Measurements from ENCODE around the gene PYGM.

PYGM gene

DNA sequence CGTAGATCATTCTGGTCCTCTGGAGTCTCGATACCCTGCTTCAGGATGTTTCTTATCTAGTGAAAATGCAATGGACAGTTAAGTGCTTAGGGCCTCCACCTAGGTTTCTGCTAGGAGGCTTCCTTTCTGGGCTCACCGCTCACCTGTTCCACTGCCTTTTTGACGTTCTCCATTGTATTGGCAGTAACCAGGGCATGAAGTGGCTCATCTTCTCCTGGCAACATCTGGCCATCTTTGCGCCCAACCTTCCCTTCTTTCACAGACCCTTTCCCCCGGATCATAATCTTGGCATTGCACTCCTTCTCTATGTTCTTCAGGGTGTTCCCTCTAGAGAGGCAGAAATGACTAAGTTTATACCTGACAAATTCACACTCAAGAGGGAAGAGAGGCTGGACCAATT is 9.5 kb upstream of the PYGM start:
- H3K36me3 ChIP-seq = peaks cover 99% of the 10 kb centered on the region
- no peak overlapping the region for H3K4me3 ChIP-seq
- H3K4me1 ChIP-seq = peaks cover 98% of the 10 kb centered on the region
- no peak for TF ChIP-seq Cebpa-rat (IDR thresholded peaks at IDR 0.05)
- no peaks in the 10 kb centered on the region for H3K9me3 ChIP-seq
- no peaks in the 10 kb centered on the region for H3K27me3 ChIP-seq
- H3K9ac ChIP-seq = peak overlapping the region; percentile 39; the same call in 1 of the 2 replicates
- peak overlapping the region; percentile 40; the same call in 1 of the 2 replicates for H3K4me2 ChIP-seq
- H3K27ac ChIP-seq = 0 out of 2 replicates have a peak overlapping the region, but pooled peaks have one; percentile 23
- peaks cover 100% of the 10 kb centered on the region for H4K20me1 ChIP-seq

DNA sequence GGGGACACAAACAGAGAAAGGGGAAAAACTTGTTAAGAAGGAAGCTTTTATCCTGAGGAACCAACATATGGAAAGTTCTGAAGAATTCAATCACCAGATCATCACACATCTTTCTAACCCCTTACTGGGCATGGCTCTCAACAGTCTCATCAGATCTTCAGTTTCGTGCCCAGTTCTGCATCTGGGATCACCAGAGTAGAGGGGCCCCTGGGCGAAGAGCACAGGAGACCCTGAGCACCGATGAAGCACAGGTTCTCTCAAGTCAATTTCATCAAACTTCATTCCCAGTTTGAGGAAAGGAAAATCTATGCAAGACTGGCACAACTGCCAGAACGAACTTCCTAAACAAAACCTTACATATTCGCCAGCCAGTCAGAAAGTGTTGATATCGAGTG is 8.5 kb upstream of the PYGM start:
- Histone ChIP-seq H3K4me1 (peaks cover 98% of the 10 kb centered on the region), H3K27ac (no peak overlapping the region), H4K20me1 (peaks cover 100% of the 10 kb centered on the region), H3K9ac (0 out of 2 replicates have a peak overlapping the region, but pooled peaks have one; percentile 4), H3K9me3 (no peaks in the 10 kb centered on the region), H3K36me3 (peaks cover 99% of the 10 kb centered on the region), H3K27me3 (no peaks in the 10 kb centered on the region), H3K4me2 (peak overlapping the region; percentile 40), H3K4me3 (no peak overlapping the region)
- TF ChIP-seq Cebpa-rat (IDR thresholded peaks at IDR 0.05) = no peak

- peak overlapping the region; percentile 40 for H3K4me2 ChIP-seq
- H3K9ac ChIP-seq = peak overlapping the region; percentile 40; the same call in 1 of the 2 replicates
- H3K4me1 ChIP-seq = peaks cover 98% of the 10 kb centered on the region
- no peak overlapping the region for H3K4me3 ChIP-seq
- peaks cover 99% of the 10 kb centered on the region for H3K36me3 ChIP-seq
- no peaks in the 10 kb centered on the region for H3K9me3 ChIP-seq
- H3K27me3 ChIP-seq = no peaks in the 10 kb centered on the region
- peak overlapping the region; percentile 59; the same call in 1 of the 2 replicates for H3K27ac ChIP-seq
- peaks cover 100% of the 10 kb centered on the region for H4K20me1 ChIP-seq
- TF ChIP-seq Cebpa-rat (IDR thresholded peaks at IDR 0.05) = no peak
Measured at GRCh38 chr11:64767344-64768299, 7.8 kb upstream of the PYGM start.

- Histone ChIP-seq H3K4me1 (peaks cover 98% of the 10 kb centered on the region), H3K4me2 (peak overlapping the region; percentile 40), H3K36me3 (peaks cover 99% of the 10 kb centered on the region), H4K20me1 (peaks cover 100% of the 10 kb centered on the region), H3K27me3 (no peaks in the 10 kb centered on the region), H3K9ac (peak overlapping the region; percentile 40; the same call in 1 of the 2 replicates), H3K9me3 (no peaks in the 10 kb centered on the region), H3K4me3 (no peak overlapping the region), H3K27ac (peak overlapping the region; percentile 59; the same call in 1 of the 2 replicates)
- no peak for TF ChIP-seq Cebpa-rat (IDR thresholded peaks at IDR 0.05)
Measured at GRCh38 chr11:64766881-64767280, 7.1 kb upstream of the PYGM start.

- Histone ChIP-seq H3K9ac (no peak overlapping the region), H4K20me1 (peaks cover 100% of the 10 kb centered on the region), H3K36me3 (peaks cover 92% of the 10 kb centered on the region), H3K27ac (no peak overlapping the region), H3K4me3 (no peak overlapping the region), H3K4me2 (peak overlapping the region; percentile 79), H3K4me1 (peaks cover 98% of the 10 kb centered on the region), H3K27me3 (no peaks in the 10 kb centered on the region), H3K9me3 (no peaks in the 10 kb centered on the region)
- no peak for TF ChIP-seq Cebpa-rat (IDR thresholded peaks at IDR 0.05)
Measured at GRCh38 chr11:64765851-64766665, 6.3 kb upstream of the PYGM start.

DNA sequence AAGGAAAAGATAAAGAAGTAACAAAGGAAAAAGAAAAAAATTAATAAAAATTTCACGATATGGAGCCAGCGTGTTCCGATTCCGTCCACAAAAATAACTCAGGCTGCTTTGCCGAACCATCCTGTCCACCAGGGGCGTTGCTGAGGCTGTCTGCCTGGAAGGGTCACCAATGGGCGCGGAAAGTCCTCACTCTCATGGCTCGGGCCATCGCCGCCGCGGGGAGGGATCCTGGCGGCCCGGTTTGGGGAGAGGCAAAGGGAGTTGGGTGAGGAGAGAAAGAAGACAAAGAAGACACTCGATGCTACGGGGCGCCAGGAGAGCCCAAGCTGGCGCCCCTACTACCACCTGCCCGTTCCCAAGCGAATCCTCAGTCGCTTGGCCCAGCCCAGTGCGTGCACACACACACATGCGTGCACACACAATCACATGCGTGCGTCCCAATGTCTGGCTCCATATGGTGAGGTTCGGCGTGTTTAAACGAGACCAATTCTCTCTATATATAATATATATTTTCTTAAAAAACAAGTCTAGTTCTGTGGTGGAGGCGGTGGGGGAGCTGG is 5.6 kb upstream of the PYGM start:
- Histone ChIP-seq H3K36me3 (peaks cover 85% of the 10 kb centered on the region), H3K4me1 (peaks cover 98% of the 10 kb centered on the region), H4K20me1 (peaks cover 100% of the 10 kb centered on the region), H3K4me3 (no peak overlapping the region; the same call in 1 of the 2 replicates), H3K9ac (peak overlapping the region; percentile 74), H3K27ac (peak overlapping the region; percentile 78; the same call in 1 of the 2 replicates), H3K27me3 (no peaks in the 10 kb centered on the region), H3K4me2 (peak overlapping the region; percentile 79), H3K9me3 (no peaks in the 10 kb centered on the region)
- TF ChIP-seq Cebpa-rat (IDR thresholded peaks at IDR 0.05) = no peak

GRCh38 chr11:64764753-64765152 is 5.0 kb upstream of the PYGM start:
- Histone ChIP-seq H3K27ac (peak overlapping the region; percentile 78), H4K20me1 (peaks cover 99% of the 10 kb centered on the region), H3K27me3 (no peaks in the 10 kb centered on the region), H3K9ac (peak overlapping the region; percentile 74), H3K4me2 (peak overlapping the region; percentile 79), H3K9me3 (no peaks in the 10 kb centered on the region), H3K4me3 (no peak overlapping the region; the same call in 1 of the 2 replicates), H3K36me3 (peaks cover 79% of the 10 kb centered on the region), H3K4me1 (peaks cover 98% of the 10 kb centered on the region)
- no peak for TF ChIP-seq Cebpa-rat (IDR thresholded peaks at IDR 0.05)

GRCh38 chr11:64764040-64764611 is 4.4 kb upstream of the PYGM start:
- Histone ChIP-seq H3K4me2 (peak overlapping the region; percentile 79), H3K9me3 (no peaks in the 10 kb centered on the region), H3K27me3 (no peaks in the 10 kb centered on the region), H3K9ac (peak overlapping the region; percentile 74), H3K27ac (peak overlapping the region; percentile 78), H3K4me3 (peak overlapping the region; percentile 23; the same call in 1 of the 2 replicates), H4K20me1 (peaks cover 93% of the 10 kb centered on the region), H3K4me1 (peaks cover 98% of the 10 kb centered on the region), H3K36me3 (peaks cover 73% of the 10 kb centered on the region)
- no peak for TF ChIP-seq Cebpa-rat (IDR thresholded peaks at IDR 0.05)

DNA sequence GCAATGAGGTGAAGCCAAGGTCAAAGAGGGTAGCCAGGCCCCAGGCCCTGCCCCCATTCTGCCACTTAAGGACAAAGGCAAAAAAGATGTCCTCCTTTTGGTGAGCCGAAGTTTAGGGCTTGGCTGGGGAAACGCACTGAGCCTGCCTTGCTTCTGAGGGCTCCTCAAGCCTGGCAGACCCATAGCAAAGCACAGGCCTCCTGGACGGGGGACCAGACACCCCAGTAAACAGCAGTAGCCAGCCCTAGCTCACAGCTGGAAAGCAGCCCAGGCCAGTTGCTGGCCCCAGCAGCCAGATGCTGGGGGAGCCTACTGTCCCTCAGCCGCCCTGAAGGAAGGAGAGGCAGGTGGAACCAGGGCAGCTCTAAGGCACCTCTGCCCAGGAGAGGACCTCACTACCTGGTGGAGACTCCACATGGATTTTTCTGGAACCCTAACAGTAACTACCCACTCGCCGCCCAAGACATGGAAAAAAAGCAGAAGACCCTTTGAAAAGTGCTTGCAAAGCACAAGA is 3.8 kb upstream of the PYGM start:
- Histone ChIP-seq H3K27me3 (no peaks in the 10 kb centered on the region), H4K20me1 (peaks cover 88% of the 10 kb centered on the region), H3K9me3 (no peaks in the 10 kb centered on the region), H3K36me3 (peaks cover 67% of the 10 kb centered on the region), H3K27ac (peak overlapping the region; percentile 78), H3K4me1 (peaks cover 98% of the 10 kb centered on the region), H3K4me2 (peak overlapping the region; percentile 79), H3K9ac (peak overlapping the region; percentile 74), H3K4me3 (peak overlapping the region; percentile 23; the same call in 1 of the 2 replicates)
- TF ChIP-seq Cebpa-rat (IDR thresholded peaks at IDR 0.05) = no peak

All from BLaER1 (cell line).